OCI-LY1 (cell line): ENCODE data around the gene CACNA1I.

Experiments used
- EZH2 ChIP-seq: fragments of 200-600 bp; sonication (generic), shearing (Covaris generic); IDR thresholded peaks from 2 replicates; pipeline ENCODE4 v1.8.0; 2017; ENCODE audit warnings: borderline replicate concordance, mixed run types, mild to moderate bottlenecking, antibody characterized with exemption, low read length, moderate library complexity, mixed read lengths
- TF ChIP-seq, protein P1 (sequence below): fragments of 200-600 bp; sonication (generic), shearing (Covaris generic); IDR thresholded peaks from 2 replicates; pipeline ENCODE4 v1.5.1; 2017; ENCODE audit warnings: mild to moderate bottlenecking, antibody characterized with exemption, low read length, moderate library complexity, mixed read lengths

DNA sequence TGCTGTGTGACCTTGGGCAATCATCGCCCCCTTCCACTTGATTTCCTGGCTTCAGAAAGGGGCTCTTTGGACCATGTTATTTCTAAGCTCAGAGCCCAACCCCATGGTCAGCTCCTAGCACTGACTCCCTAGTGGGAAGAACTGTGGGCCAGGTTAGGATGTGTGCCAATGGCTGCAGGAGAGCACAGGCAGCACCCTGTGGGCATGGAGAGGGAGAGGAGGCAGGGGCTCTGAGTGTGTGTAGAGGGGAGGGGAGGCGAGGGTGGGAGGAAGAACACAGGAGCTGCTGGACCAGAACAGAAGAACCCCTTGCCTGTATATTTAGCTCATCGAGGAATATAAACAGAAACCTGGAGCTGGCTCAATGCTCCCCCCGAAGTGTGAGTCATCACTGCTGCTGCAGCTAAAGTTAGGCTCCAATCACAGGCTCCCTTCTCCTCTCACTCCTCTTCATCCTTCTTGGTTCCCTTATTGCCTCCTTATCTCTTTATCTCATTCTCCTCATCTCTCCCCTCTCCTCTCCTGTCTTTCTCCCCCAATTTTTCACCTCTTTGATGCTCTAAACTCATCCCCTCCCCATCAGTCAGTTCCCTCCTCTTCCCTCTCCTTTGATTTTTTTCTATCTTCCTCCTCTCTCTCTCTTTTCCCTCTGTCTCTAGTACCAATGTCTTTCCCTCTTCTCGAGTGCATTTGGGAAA is 23.5 kb upstream of the CACNA1I start:
- TF ChIP-seq, protein P1, sequence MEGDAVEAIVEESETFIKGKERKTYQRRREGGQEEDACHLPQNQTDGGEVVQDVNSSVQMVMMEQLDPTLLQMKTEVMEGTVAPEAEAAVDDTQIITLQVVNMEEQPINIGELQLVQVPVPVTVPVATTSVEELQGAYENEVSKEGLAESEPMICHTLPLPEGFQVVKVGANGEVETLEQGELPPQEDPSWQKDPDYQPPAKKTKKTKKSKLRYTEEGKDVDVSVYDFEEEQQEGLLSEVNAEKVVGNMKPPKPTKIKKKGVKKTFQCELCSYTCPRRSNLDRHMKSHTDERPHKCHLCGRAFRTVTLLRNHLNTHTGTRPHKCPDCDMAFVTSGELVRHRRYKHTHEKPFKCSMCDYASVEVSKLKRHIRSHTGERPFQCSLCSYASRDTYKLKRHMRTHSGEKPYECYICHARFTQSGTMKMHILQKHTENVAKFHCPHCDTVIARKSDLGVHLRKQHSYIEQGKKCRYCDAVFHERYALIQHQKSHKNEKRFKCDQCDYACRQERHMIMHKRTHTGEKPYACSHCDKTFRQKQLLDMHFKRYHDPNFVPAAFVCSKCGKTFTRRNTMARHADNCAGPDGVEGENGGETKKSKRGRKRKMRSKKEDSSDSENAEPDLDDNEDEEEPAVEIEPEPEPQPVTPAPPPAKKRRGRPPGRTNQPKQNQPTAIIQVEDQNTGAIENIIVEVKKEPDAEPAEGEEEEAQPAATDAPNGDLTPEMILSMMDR: no peak
- TF ChIP-seq EZH2: no peak
